ENCODE results near the gene PRSS48. TPM values are rescaled to one million over a fixed set of nuclear protein-coding genes. Genes with fewer than 3 reads are reported as not detected.

The PRSS48 gene
- polyA plus RNA-seq, 2 donors: not detected

DNA sequence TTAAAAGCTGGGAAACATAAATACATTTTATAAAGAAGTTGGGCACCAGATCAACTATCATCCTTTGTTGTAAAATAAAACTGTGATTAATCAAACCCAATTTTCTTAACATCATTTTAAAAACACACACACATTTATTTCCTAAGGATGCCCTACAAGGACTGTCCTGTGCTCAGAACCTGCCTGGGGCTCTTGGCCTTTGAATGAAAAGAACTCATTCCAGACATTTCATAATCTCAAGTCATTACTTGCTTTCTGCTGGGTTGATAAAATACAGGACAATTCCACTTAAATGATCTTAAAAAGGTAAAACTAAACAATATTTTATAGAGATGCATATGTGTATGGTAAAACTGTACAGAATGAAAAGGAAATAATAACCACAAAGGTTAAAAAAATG is 45.6 kb downstream of the PRSS48 start:
- Histone ChIP-seq H3K27me3 (ENCODE audit: control insufficient read depth in 1 of 2, insufficient read depth in 2 of 2, low read length in 2 of 2) (no peaks in the 10 kb centered on the region), H3K4me3 (ENCODE audit: low read depth in 1 of 2, low read length in 2 of 2) (no peak overlapping the region), H3K27ac (ENCODE audit: low read depth in 2 of 2, low read length in 1 of 2) (no peak overlapping the region), H3K4me1 (ENCODE audit: control insufficient read depth in 2 of 2, insufficient read depth in 2 of 2, low read length in 1 of 2) (peaks cover 0 to 4% of the 10 kb centered on the region in 2 donors), H3K36me3 (ENCODE audit: control insufficient read depth in 2 of 2, insufficient read depth in 2 of 2, low read length in 1 of 2) (no peaks in the 10 kb centered on the region), H3K9me3 (ENCODE audit: control insufficient read depth in 2 of 2, insufficient read depth in 1 of 2, low read depth in 1 of 2, low read length in 1 of 2) (no peaks in the 10 kb centered on the region)

DNA sequence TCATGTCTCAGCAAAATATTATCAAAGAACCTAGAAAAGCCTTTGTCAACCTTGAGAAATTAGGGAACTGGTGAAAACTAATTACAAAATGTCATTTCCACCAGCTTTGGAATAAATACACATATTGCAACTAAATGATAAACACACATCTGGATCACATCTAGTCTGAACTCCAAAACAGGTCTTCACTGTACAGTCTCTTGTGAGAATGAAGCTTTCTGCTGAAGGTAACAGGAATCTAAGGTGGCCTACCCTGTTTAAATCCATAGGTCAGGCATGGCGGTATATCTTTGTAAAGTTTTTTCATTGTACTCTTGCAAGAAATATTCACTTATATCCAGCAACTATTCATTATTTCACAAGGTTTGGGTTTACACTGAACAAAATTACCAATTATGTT is 46.7 kb downstream of the PRSS48 start:
- Histone ChIP-seq H3K4me3 (ENCODE audit: low read depth in 1 of 2, low read length in 2 of 2) (peak overlapping the region in 1 of 2 donors; percentile 62), H3K27me3 (ENCODE audit: control insufficient read depth in 1 of 2, insufficient read depth in 2 of 2, low read length in 2 of 2) (no peaks in the 10 kb centered on the region), H3K9me3 (ENCODE audit: control insufficient read depth in 2 of 2, insufficient read depth in 1 of 2, low read depth in 1 of 2, low read length in 1 of 2) (no peaks in the 10 kb centered on the region), H3K27ac (ENCODE audit: low read depth in 2 of 2, low read length in 1 of 2) (no peak overlapping the region), H3K4me1 (ENCODE audit: control insufficient read depth in 2 of 2, insufficient read depth in 2 of 2, low read length in 1 of 2) (peaks cover 0 to 4% of the 10 kb centered on the region in 2 donors), H3K36me3 (ENCODE audit: control insufficient read depth in 2 of 2, insufficient read depth in 2 of 2, low read length in 1 of 2) (no peaks in the 10 kb centered on the region)
- 69 to 76% methylated on average over 1 of the region's 1 CpG for WGBS, 2 donors

- H3K4me3 ChIP-seq (ENCODE audit: low read depth in 1 of 2, low read length in 2 of 2): peak overlapping the region; percentile 62 to 85
- H3K27me3 ChIP-seq (ENCODE audit: control insufficient read depth in 1 of 2, insufficient read depth in 2 of 2, low read length in 2 of 2): no peaks in the 10 kb centered on the region
- H3K27ac ChIP-seq (ENCODE audit: low read depth in 2 of 2, low read length in 1 of 2): peak overlapping the region; percentile 83 to 84
- WGBS, 2 donors: 19 to 30% methylated on average over 12 of the region's 12 CpGs
- H3K4me1 ChIP-seq (ENCODE audit: control insufficient read depth in 2 of 2, insufficient read depth in 2 of 2, low read length in 1 of 2): peaks cover 0 to 4% of the 10 kb centered on the region in 2 donors
- no peaks in the 10 kb centered on the region for H3K9me3 ChIP-seq (ENCODE audit: control insufficient read depth in 2 of 2, insufficient read depth in 1 of 2, low read depth in 1 of 2, low read length in 1 of 2)
- no peaks in the 10 kb centered on the region for H3K36me3 ChIP-seq (ENCODE audit: control insufficient read depth in 2 of 2, insufficient read depth in 2 of 2, low read length in 1 of 2)
Observed at GRCh38 chr4:151324124-151324751, 47.3 kb downstream of the PRSS48 start.

DNA sequence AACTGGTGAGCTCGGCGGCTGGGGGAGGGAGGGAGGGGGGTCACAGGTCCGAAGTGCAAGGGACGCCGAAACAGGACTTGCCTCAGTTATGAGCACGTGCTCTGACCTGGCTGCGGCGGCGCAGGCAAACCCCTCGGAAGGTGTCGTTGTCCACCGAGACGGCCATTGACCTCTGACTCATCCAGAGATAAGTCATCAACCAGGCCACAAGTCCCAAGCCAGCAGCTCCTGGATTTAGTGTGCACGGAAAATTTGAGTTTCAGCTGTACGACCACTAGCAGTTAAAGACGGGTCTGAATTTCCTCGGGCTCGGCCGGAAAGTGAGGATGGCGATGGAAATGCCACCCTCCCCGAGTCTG is 47.8 kb downstream of the PRSS48 start:
- 3 to 4% methylated on average over 21 of the region's 21 CpGs for WGBS, 2 donors
- Histone ChIP-seq H3K4me3 (ENCODE audit: low read depth in 1 of 2, low read length in 2 of 2) (peak overlapping the region; percentile 62 to 85), H3K27ac (ENCODE audit: low read depth in 2 of 2, low read length in 1 of 2) (peak overlapping the region; percentile 83 to 84), H3K9me3 (ENCODE audit: control insufficient read depth in 2 of 2, insufficient read depth in 1 of 2, low read depth in 1 of 2, low read length in 1 of 2) (no peaks in the 10 kb centered on the region), H3K36me3 (ENCODE audit: control insufficient read depth in 2 of 2, insufficient read depth in 2 of 2, low read length in 1 of 2) (no peaks in the 10 kb centered on the region), H3K27me3 (ENCODE audit: control insufficient read depth in 1 of 2, insufficient read depth in 2 of 2, low read length in 2 of 2) (no peaks in the 10 kb centered on the region), H3K4me1 (ENCODE audit: control insufficient read depth in 2 of 2, insufficient read depth in 2 of 2, low read length in 1 of 2) (peaks cover 0 to 4% of the 10 kb centered on the region in 2 donors)

DNA sequence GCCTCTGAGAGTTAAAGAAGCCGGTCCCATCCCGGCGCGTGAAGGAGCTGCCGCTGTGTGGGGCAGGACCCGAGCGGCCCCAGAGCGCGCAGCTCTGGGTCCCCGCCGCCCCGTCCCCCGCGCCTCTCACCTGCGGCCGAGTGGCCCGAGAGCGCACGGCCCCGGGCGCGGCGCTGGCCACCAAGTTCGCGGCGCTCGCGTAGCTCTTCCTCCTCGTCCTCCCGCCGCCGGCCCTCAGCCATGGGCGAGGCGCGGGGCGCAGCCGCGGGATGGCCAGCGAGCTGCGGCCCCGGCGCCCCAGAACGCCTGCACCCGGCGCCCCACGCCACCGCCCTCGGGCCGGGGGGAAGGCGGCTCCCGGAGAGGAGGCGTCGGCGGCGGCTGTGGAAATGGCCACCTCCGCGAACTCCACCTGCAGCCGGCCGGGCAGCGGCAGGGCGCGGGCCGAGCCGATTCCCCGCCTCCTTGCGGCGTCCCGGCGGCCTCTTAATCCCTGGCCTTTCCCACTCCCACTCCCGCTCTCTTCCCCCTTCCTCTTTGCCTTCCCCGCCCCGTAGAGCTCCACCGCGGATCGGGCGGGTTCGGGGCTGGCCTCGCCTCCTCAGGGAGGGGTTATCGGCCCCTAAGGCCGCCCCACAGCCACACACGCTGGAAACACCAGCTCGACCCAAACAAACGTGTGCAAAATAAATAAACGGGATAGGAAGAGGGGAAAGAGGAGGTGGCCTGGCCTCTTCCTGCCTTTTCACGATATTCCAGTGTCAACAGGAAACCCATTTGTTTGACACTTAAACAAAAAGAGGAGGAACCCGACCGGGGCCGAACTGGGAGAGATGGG is 48.4 kb downstream of the PRSS48 start, which contains the start of gene SH3D19:
Gene SH3D19, minus strand, starts transcription at position 495 of the 838 bp plus-strand sequence. Its CDS starts 253 bp downstream, at position 242.
- no peaks in the 10 kb centered on the region for H3K9me3 ChIP-seq (ENCODE audit: control insufficient read depth in 2 of 2, insufficient read depth in 1 of 2, low read depth in 1 of 2, low read length in 1 of 2)
- no peaks in the 10 kb centered on the region for H3K36me3 ChIP-seq (ENCODE audit: control insufficient read depth in 2 of 2, insufficient read depth in 2 of 2, low read length in 1 of 2)
- H3K4me3 ChIP-seq (ENCODE audit: low read depth in 1 of 2, low read length in 2 of 2): peak within 1 kb of the TSS; percentile 62 to 85
- 1 to 2% methylated on average over 52 to 88 of the region's 88 CpGs for WGBS, 2 donors
- H3K4me1 ChIP-seq (ENCODE audit: control insufficient read depth in 2 of 2, insufficient read depth in 2 of 2, low read length in 1 of 2): peaks cover 0 to 4% of the 10 kb centered on the region in 2 donors
- peak within 1 kb of the TSS; percentile 83 to 84 for H3K27ac ChIP-seq (ENCODE audit: low read depth in 2 of 2, low read length in 1 of 2)
- H3K27me3 ChIP-seq (ENCODE audit: control insufficient read depth in 1 of 2, insufficient read depth in 2 of 2, low read length in 2 of 2): no peaks in the 10 kb centered on the region

DNA sequence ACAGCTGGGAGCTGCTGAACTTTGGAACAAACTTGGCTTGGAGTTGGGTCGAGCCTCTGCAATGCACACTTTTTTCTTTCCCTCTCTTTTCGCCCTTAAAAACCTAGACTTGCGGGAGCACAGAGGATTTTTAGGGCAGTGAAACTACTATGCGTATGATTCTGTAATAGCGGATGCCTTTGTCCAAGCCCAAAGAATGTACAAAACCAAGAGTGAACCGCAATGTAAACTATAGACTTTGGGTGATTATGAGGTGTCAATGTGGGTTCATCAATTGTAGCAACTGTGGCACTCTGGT is 48.9 kb downstream of the PRSS48 start:
- 35 to 42% methylated on average over 6 of the region's 6 CpGs for WGBS, 2 donors
- Histone ChIP-seq H3K4me1 (ENCODE audit: control insufficient read depth in 2 of 2, insufficient read depth in 2 of 2, low read length in 1 of 2) (peaks cover 0 to 4% of the 10 kb centered on the region in 2 donors), H3K4me3 (ENCODE audit: low read depth in 1 of 2, low read length in 2 of 2) (peak overlapping the region; percentile 62 to 85), H3K27ac (ENCODE audit: low read depth in 2 of 2, low read length in 1 of 2) (peak overlapping the region; percentile 83 to 84), H3K27me3 (ENCODE audit: control insufficient read depth in 1 of 2, insufficient read depth in 2 of 2, low read length in 2 of 2) (no peaks in the 10 kb centered on the region), H3K9me3 (ENCODE audit: control insufficient read depth in 2 of 2, insufficient read depth in 1 of 2, low read depth in 1 of 2, low read length in 1 of 2) (no peaks in the 10 kb centered on the region), H3K36me3 (ENCODE audit: control insufficient read depth in 2 of 2, insufficient read depth in 2 of 2, low read length in 1 of 2) (no peaks in the 10 kb centered on the region)

- Histone ChIP-seq H3K27me3 (ENCODE audit: control insufficient read depth in 1 of 2, insufficient read depth in 2 of 2, low read length in 2 of 2) (no peaks in the 10 kb centered on the region), H3K9me3 (ENCODE audit: control insufficient read depth in 2 of 2, insufficient read depth in 1 of 2, low read depth in 1 of 2, low read length in 1 of 2) (no peaks in the 10 kb centered on the region), H3K36me3 (ENCODE audit: control insufficient read depth in 2 of 2, insufficient read depth in 2 of 2, low read length in 1 of 2) (no peaks in the 10 kb centered on the region), H3K4me3 (ENCODE audit: low read depth in 1 of 2, low read length in 2 of 2) (no peak overlapping the region), H3K4me1 (ENCODE audit: control insufficient read depth in 2 of 2, insufficient read depth in 2 of 2, low read length in 1 of 2) (peaks cover 0 to 2% of the 10 kb centered on the region in 2 donors), H3K27ac (ENCODE audit: low read depth in 2 of 2, low read length in 1 of 2) (no peak overlapping the region)
- 75 to 79% methylated on average over 4 of the region's 4 CpGs for WGBS, 2 donors
Observed at GRCh38 chr4:151329217-151330007, 52.5 kb downstream of the PRSS48 start.

DNA sequence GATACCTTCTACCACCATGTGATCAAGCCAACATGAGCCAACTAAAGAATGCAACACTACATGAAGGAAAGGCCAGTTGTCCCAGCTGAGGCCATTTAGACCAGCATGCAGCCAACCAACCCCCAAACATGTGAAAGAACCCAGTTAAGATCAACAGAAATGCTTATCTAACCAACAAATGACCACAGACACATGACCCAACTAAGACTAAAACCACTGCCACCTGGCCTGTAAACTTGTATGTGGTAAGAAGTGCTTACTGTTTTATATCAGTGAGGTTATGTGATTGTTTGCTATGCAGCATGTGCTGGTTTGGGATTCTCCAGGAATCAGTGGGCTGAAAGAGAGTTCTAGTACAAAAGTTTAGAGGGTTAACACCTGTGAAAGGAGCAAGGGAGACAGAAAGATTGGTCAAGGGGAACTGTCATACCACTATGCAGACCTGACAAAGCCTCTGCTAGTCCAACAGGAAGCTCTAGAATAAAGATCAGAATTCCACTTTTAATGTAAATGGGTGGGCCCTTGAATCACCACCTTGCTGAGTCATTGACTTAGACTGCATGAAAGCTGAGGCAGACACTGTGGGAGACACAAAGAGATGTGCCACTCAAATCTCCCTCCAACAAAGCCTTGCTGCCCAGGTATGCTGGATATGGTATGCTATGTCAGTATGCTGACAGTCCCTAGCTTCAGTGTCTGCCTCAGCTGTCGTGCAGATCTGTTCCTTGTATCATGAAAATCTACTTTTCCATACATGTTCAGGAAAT is 54.5 kb downstream of the PRSS48 start:
- 80% methylated on average over 1 of the region's 1 CpG for WGBS, 2 donors
- Histone ChIP-seq H3K9me3 (ENCODE audit: control insufficient read depth in 2 of 2, insufficient read depth in 1 of 2, low read depth in 1 of 2, low read length in 1 of 2) (no peaks in the 10 kb centered on the region), H3K36me3 (ENCODE audit: control insufficient read depth in 2 of 2, insufficient read depth in 2 of 2, low read length in 1 of 2) (no peaks in the 10 kb centered on the region), H3K4me1 (ENCODE audit: control insufficient read depth in 2 of 2, insufficient read depth in 2 of 2, low read length in 1 of 2) (peaks cover 0 to 2% of the 10 kb centered on the region in 2 donors), H3K27ac (ENCODE audit: low read depth in 2 of 2, low read length in 1 of 2) (peak overlapping the region; percentile 14 to 49), H3K27me3 (ENCODE audit: control insufficient read depth in 1 of 2, insufficient read depth in 2 of 2, low read length in 2 of 2) (no peaks in the 10 kb centered on the region), H3K4me3 (ENCODE audit: low read depth in 1 of 2, low read length in 2 of 2) (no peak overlapping the region)

DNA sequence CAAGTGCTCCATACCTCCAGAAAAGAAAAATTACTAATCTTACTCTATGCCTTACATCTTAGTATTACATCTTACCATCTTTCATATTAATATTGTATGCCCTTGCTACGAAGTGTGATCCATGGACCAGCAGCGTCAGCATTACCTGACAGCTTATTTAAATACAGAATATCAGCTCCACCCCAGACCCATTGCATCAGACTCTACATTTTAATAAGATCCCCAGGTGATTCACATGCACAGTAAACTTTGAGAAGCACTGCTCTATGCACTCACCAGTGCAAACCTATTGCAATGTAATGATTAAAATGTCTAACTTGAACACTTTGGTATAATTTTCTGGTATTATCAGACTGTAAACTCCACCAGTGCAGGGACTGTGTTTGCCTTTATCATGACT is 62.5 kb downstream of the PRSS48 start:
- no peaks in the 10 kb centered on the region for H3K36me3 ChIP-seq (ENCODE audit: control insufficient read depth in 2 of 2, insufficient read depth in 2 of 2, low read length in 1 of 2)
- H3K4me3 ChIP-seq (ENCODE audit: low read depth in 1 of 2, low read length in 2 of 2): no peak overlapping the region
- no peak overlapping the region for H3K27ac ChIP-seq (ENCODE audit: low read depth in 2 of 2, low read length in 1 of 2)
- no peaks in the 10 kb centered on the region for H3K9me3 ChIP-seq (ENCODE audit: control insufficient read depth in 2 of 2, insufficient read depth in 1 of 2, low read depth in 1 of 2, low read length in 1 of 2)
- WGBS, 2 donors: 68 to 84% methylated on average over 2 of the region's 2 CpGs
- no peaks in the 10 kb centered on the region for H3K27me3 ChIP-seq (ENCODE audit: control insufficient read depth in 1 of 2, insufficient read depth in 2 of 2, low read length in 2 of 2)
- no peaks in the 10 kb centered on the region for H3K4me1 ChIP-seq (ENCODE audit: control insufficient read depth in 2 of 2, insufficient read depth in 2 of 2, low read length in 1 of 2)

Data from esophagus (tissue), 2 donors.